GM18505 (cell line): ENCODE results near the gene SUCLG2.
"Not testable (repeated sequence)": the region's sequence is repeated elsewhere in the genome, so short reads cannot be mapped to it uniquely, and the experiment has no call there.

Source experiments
- ATAC-seq: cut with Tn5 transposase; IDR thresholded peaks from one replicate; pipeline ENCODE4 v1.9.1; 2021; ENCODE audit not compliant: unreplicated experiment
- POLR2A ChIP-seq: IDR thresholded peaks from 4 replicates; pipeline ENCODE4 v1.6.1; 2011; ENCODE audit warnings: borderline replicate concordance; ENCODE audit not compliant: insufficient read depth, insufficient read length; ENCODE audit errors: extremely low read depth

SUCLG2 gene

GRCh38 chr3:67592057-67592456 lies 62.4 kb downstream of the SUCLG2 start:
- no peak for TF ChIP-seq POLR2A
- ATAC-seq, result no peak

- no peak for TF ChIP-seq POLR2A
- ATAC-seq, result no peak
These were observed 66.6 kb downstream of the SUCLG2 start for GRCh38 chr3:67587811-67588210.

GRCh38 chr3:67587301-67587700 lies 67.1 kb downstream of the SUCLG2 start:
- ATAC-seq, result no peak
- TF ChIP-seq POLR2A, result no peak

- ATAC-seq, result not testable (repeated sequence)
These were observed 69.8 kb downstream of the SUCLG2 start for GRCh38 chr3:67584608-67585007.

- ATAC-seq, result no peak
- TF ChIP-seq POLR2A, result no peak
These were observed 73.9 kb downstream of the SUCLG2 start for GRCh38 chr3:67580430-67581000.

- no peak for TF ChIP-seq POLR2A
- ATAC-seq, result no peak
These were observed 76.0 kb downstream of the SUCLG2 start for GRCh38 chr3:67578416-67578815.

GRCh38 chr3:67576441-67576840 lies 78.0 kb downstream of the SUCLG2 start:
- no peak for ATAC-seq

GRCh38 chr3:67569324-67569723 lies 85.1 kb downstream of the SUCLG2 start:
- ATAC-seq, result no peak
- no peak for TF ChIP-seq POLR2A

More at GRCh38 chr3:67576441-67576840, 78.0 kb downstream of the SUCLG2 start:
- no peak for TF ChIP-seq POLR2A

GRCh38 chr3:67567893-67568292 lies 86.5 kb downstream of the SUCLG2 start:
- TF ChIP-seq POLR2A, result no peak
- ATAC-seq, result no peak

GRCh38 chr3:67564973-67565372 lies 89.4 kb downstream of the SUCLG2 start:
- no peak for ATAC-seq
- no peak for TF ChIP-seq POLR2A

- no peak for TF ChIP-seq POLR2A
- no peak for ATAC-seq
These were observed 90.4 kb downstream of the SUCLG2 start for GRCh38 chr3:67564008-67564407.

GRCh38 chr3:67561667-67562394 lies 92.6 kb downstream of the SUCLG2 start:
- no peak for TF ChIP-seq POLR2A
- no peak for ATAC-seq

- TF ChIP-seq POLR2A, result no peak
These were observed 93.1 kb downstream of the SUCLG2 start for GRCh38 chr3:67561266-67561665.

GRCh38 chr3:67559029-67559605 lies 95.3 kb downstream of the SUCLG2 start:
- ATAC-seq, result no peak
- TF ChIP-seq POLR2A, result no peak

More at GRCh38 chr3:67561266-67561665, 93.1 kb downstream of the SUCLG2 start:
- no peak for ATAC-seq

- no peak for TF ChIP-seq POLR2A
- no peak for ATAC-seq
These were observed 96.0 kb downstream of the SUCLG2 start for GRCh38 chr3:67558426-67558825.

GRCh38 chr3:67557848-67558355 lies 96.5 kb downstream of the SUCLG2 start:
- ATAC-seq, result no peak
- TF ChIP-seq POLR2A, result no peak
